Lung (tissue), 12 donors: ENCODE data around the gene THSD7B. TPM values are rescaled to one million over a fixed set of nuclear protein-coding genes. Genes with fewer than 3 reads are reported as not detected.

Experiments used
- ATAC-seq: fragments of 200-7000 bp; cut with Tn5 transposase; one replicate; pipeline ENCODE4 v1.9.1; 2020; ENCODE audit warnings: moderate number of reproducible peaks; ENCODE audit not compliant: insufficient read depth, low FRiP score
- DNase-seq, 3 donors: peaks; one replicate each; pipeline ENCODE4 v3.0.0-alpha.2; 2013 to 2017
- H3K27ac ChIP-seq, 2 donors: one replicate each; pipeline ENCODE4 v1.5.1; 2013; ENCODE audit warnings: mild to moderate bottlenecking in 2 of 2, moderate library complexity in 2 of 2, control low read depth in 1 of 2, inconsistent platforms in 1 of 2, low read depth in 1 of 2, low read length in 1 of 2
- H3K27me3 ChIP-seq, 3 donors: one replicate each; pipeline ENCODE4 v1.5.1; 2013; ENCODE audit warnings: low read length in 2 of 3; ENCODE audit not compliant: control insufficient read depth in 3 of 3, insufficient read depth in 3 of 3
- H3K36me3 ChIP-seq, 4 donors: one replicate each; pipeline ENCODE4 v1.5.1; 2013; ENCODE audit warnings: low read length in 4 of 4, mild to moderate bottlenecking in 1 of 4, moderate library complexity in 1 of 4; ENCODE audit not compliant: control insufficient read depth in 4 of 4, insufficient read depth in 4 of 4
- H3K4me1 ChIP-seq, 5 donors: one replicate each; pipeline ENCODE4 v1.5.1; 2013; ENCODE audit warnings: low read length in 5 of 5, mild to moderate bottlenecking in 2 of 5, moderate library complexity in 1 of 5; ENCODE audit not compliant: control insufficient read depth in 5 of 5, insufficient read depth in 5 of 5
- H3K4me3 ChIP-seq: one replicate; pipeline ENCODE4 v1.5.1; 2013; ENCODE audit warnings: mild to moderate bottlenecking, control low read depth, moderate library complexity
- H3K9ac ChIP-seq, 2 donors: one replicate each; pipeline ENCODE4 v1.5.1; 2013; ENCODE audit warnings: low read length in 2 of 2, control low read depth in 1 of 2; ENCODE audit not compliant: insufficient read depth in 1 of 2
- H3K9me3 ChIP-seq, 4 donors: one replicate each; pipeline ENCODE4 v1.5.1; 2013; ENCODE audit warnings: low read length in 3 of 4, mild to moderate bottlenecking in 1 of 4, moderate library complexity in 1 of 4; ENCODE audit not compliant: control insufficient read depth in 4 of 4, insufficient read depth in 3 of 4
- CTCF ChIP-seq: IDR thresholded peaks from 2 replicates; pipeline ENCODE4 v1.5.1; 2012; ENCODE audit warnings: mild to moderate bottlenecking; ENCODE audit errors: control extremely low read depth, extremely low read depth
- WGBS, 2 donors: extraction: QIAGEN DNeasy Blood & Tissue Kit; methylation state at CpG; one replicate each; pipeline ENCODE4 v1.1.7; 2013; 5-methylcytosine and 5-hydroxymethylcytosine counted together
- polyA plus RNA-seq, 2 donors: library from polyadenylated mRNA; stranded (reverse); fragments of 200-250 nt; gene quantifications; one replicate each; pipeline ENCODE4 v1.2.1, GENCODE V29; 2013
- total RNA-seq, 2 donors: library from RNA; depleted of rRNA in 1 of 2; stranded (reverse); fragments of >200 nt in 1 of 2; gene quantifications; one replicate each; pipeline ENCODE4 v1.2.1, GENCODE V29; 2014 to 2021
- donor health status: control.
- donor health status: control.
- donor health status: Bipolar disorder and iron deficiency.
- donor health status: healthy.
- donor health status: DM: yes; HTN: yes; CAD: no.

Gene THSD7B
- total and polyA plus RNA-seq, 4 donors, result 0.03 to 8.2 (median 0.14) TPM

DNA sequence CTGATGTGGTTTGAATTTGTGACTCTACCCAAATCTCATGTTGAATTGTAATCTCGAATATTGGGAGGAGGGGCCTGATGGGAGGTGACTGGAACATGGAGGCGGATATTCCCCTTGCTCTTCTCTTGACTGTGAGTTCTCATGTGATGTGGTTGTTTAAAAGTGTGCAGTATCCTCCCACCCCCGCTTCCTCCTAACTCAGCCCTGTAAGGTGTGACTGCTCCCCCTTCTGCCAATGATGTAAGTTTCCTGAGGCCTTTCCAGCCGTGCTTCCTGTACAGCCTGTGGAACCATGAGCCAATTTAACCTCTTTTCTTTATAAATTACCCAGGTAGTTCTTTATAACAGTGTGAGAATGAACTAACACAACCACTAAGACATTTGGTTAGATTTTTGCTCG lies 458.4 kb downstream of the THSD7B start:
- ATAC-seq (no peak), DNase-seq (no peak)
- Histone ChIP-seq H3K4me1 (peaks cover 0 to 3% (median 0%) of the 10 kb centered on the region in 5 donors), H3K36me3 (no peaks in the 10 kb centered on the region), H3K9me3 (no peaks in the 10 kb centered on the region), H3K4me3 (no peak overlapping the region), H3K9ac (no peak overlapping the region), H3K27me3 (no peaks in the 10 kb centered on the region), H3K27ac (no peak overlapping the region)
- TF ChIP-seq CTCF, result no peak
- WGBS, 2 donors, result 78 to 79% methylated on average over 5 of the region's 5 CpGs

- no peak for ATAC-seq
Observed at GRCh38 chr2:137228566-137228965, 463.2 kb downstream of the THSD7B start.

DNA sequence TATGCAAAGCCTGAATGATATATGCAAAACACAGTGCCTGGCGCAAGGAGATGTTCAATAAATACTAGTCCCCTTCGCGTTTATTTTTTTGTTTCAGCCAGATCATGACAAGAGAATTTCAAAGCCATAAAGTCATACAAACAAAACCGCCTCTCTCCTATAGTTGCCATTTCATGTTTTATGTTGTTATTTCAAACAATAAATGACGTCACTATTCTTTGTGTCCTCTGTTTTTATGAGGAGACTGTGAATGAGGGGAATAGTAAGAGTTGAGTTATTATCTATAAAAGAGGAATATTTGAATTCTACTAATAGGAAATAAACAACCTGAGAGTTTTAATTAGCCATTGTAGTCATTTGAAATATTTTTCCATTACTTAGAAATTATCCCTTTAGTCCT lies 464.5 kb downstream of the THSD7B start:
- H3K9ac ChIP-seq, result no peak overlapping the region
- H3K36me3 ChIP-seq, result no peaks in the 10 kb centered on the region
- ATAC-seq, result no peak
- H3K4me1 ChIP-seq, result no peaks in the 10 kb centered on the region
- no peak for TF ChIP-seq CTCF
- H3K9me3 ChIP-seq, result no peaks in the 10 kb centered on the region
- no peak overlapping the region for H3K27ac ChIP-seq
- 82 to 86% methylated on average over 5 of the region's 5 CpGs for WGBS, 2 donors
- H3K4me3 ChIP-seq, result no peak overlapping the region
- DNase-seq, result no peak
- H3K27me3 ChIP-seq, result no peaks in the 10 kb centered on the region

More at GRCh38 chr2:137228566-137228965, 463.2 kb downstream of the THSD7B start:
- H3K27me3 ChIP-seq, result no peaks in the 10 kb centered on the region
- TF ChIP-seq CTCF, result no peak
- no peak overlapping the region for H3K27ac ChIP-seq
- no peaks in the 10 kb centered on the region for H3K36me3 ChIP-seq
- no peaks in the 10 kb centered on the region for H3K4me1 ChIP-seq
- H3K4me3 ChIP-seq, result no peak overlapping the region
- no peak for DNase-seq
- no peak overlapping the region for H3K9ac ChIP-seq
- WGBS, 2 donors, result 79 to 86% methylated on average over 4 of the region's 4 CpGs
- H3K9me3 ChIP-seq, result no peaks in the 10 kb centered on the region

DNA sequence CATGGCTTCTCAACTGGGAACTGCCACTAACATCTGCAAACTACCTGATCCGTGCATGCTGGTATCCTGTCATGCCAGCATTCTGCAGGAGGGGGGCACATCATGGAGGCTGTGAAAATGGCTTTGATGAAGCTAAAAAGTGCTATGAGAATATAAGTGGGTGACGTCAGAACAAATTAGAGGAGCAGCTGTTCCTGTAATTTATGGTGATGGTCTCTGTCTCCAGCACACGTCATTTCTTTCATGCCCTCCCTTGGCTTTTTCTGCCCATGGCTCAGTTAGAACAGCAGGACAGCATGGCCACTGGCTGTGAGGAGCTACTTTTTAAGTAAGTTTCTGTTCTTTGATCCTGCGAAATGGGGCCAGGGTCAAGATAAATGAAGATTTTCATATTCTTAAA lies 466.3 kb downstream of the THSD7B start:
- 73 to 80% methylated on average over 4 of the region's 4 CpGs for WGBS, 2 donors
- no peaks in the 10 kb centered on the region for H3K36me3 ChIP-seq
- H3K9ac ChIP-seq, result no peak overlapping the region
- no peaks in the 10 kb centered on the region for H3K9me3 ChIP-seq
- DNase-seq, result no peak
- no peak for ATAC-seq
- no peak overlapping the region for H3K4me3 ChIP-seq
- no peaks in the 10 kb centered on the region for H3K27me3 ChIP-seq
- no peaks in the 10 kb centered on the region for H3K4me1 ChIP-seq
- TF ChIP-seq CTCF, result no peak
- H3K27ac ChIP-seq, result no peak overlapping the region
